ENCODE results near the gene TERF2IP. TPM values are rescaled to one million over a fixed set of nuclear protein-coding genes. Genes with fewer than 3 reads are reported as not detected.

Gene TERF2IP
- total and polyA plus RNA-seq, 9 of the 15 experiments (the other 6 are each of a cell fraction or from before 2014, with no cell fraction given): 14.5 to 64.2 (median 47.0) TPM

DNA sequence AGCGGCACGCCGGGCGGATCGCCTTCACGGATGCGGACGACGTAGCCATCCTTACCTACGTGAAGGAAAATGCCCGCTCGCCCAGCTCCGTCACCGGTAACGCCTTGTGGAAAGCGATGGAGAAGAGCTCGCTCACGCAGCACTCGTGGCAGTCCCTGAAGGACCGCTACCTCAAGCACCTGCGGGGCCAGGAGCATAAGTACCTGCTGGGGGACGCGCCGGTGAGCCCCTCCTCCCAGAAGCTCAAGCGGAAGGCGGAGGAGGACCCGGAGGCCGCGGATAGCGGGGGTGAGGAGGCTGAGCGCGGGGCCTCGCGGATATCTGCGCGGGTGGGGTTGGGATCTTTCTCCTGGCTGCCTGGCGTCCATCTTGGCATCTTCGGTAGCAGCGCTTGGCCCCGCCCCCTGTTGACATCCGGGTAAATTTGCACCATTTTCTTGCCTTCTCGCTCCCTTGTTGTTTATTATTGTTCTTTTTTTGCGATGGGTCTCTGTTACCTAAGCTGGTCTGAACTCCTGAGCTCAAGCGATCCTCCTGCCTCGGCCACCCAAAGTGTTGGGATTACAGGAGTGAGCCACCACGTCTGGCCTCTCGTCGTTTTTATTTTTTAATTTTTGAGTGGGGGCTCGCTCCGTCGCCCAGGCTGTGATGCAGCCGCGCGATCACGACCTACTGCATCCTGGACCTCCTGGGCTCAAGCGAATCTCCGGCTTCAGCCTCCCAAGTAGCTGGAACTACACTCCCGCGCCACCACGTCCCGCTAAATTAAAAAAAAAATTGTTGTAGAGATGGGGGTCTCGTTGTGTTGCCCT, 898 bp downstream of the TERF2IP start (continued):
- TF ChIP-seq NKRF (IDR thresholded peaks at IDR 0.05; ENCODE audit: borderline replicate concordance) (peak; percentile 60; the same call in 1 of the 2 replicates), NR2C1 (IDR thresholded peaks at IDR 0.05) (peak; percentile 43; the same call in 1 of the 2 replicates), NR2C1 (tag; IDR thresholded peaks at IDR 0.05) (no peak), FOXK2 (conservative IDR thresholded peaks at IDR 0.05 in 1 of 2, IDR thresholded peaks at IDR 0.05 in 1 of 2; ENCODE audit: low read depth in 2 of 2) (peak; percentile 98 to 99), FOXK1 (CRISPR knock-in tag; IDR thresholded peaks at IDR 0.05; ENCODE audit: borderline replicate concordance) (peak; percentile 44; the same call in 1 of the 2 replicates), SAP30 (IDR thresholded peaks at IDR 0.05; ENCODE audit: borderline replicate concordance, insufficient read depth, low read depth, low read length, poor library complexity, severe bottlenecking) (peak; percentile 45), ELK3 (CRISPR knock-in tag; IDR thresholded peaks at IDR 0.05) (no peak), EP400 (IDR thresholded peaks at IDR 0.05) (peak; percentile 44; the same call in 1 of the 2 replicates)

All from K562 (cell line).